Keratinocyte (primary cell): ENCODE data around the gene ADAM15. TPM values are rescaled to one million over a fixed set of nuclear protein-coding genes. Genes with fewer than 3 reads are reported as not detected.

Experiments
- DNase-seq: peaks from one replicate; pipeline ENCODE4 v3.0.0-alpha.2; 2011; ENCODE audit warnings: low read depth, missing footprints, low spot score
- FAIRE-seq: peaks from 2 replicates; lab custom pipeline; 2011; peaks lifted over from hg19 to GRCh38; lab: Jason Lieb, UNC
- H2AFZ ChIP-seq: 2 replicates; pipeline ENCODE4 v1.6.0; 2012; ENCODE audit warnings: low read length, control low read depth, inconsistent platforms; ENCODE audit not compliant: control insufficient read depth
- H3K27ac ChIP-seq: 2 replicates; pipeline ENCODE4 v1.5.1; 2011; ENCODE audit warnings: low read length; ENCODE audit not compliant: control insufficient read depth, insufficient read depth
- H3K27me3 ChIP-seq: 3 replicates; pipeline ENCODE4 v1.6.0; 2011; ENCODE audit warnings: low read length; ENCODE audit not compliant: control insufficient read depth, insufficient read depth; ENCODE audit errors: extremely low read depth
- H3K36me3 ChIP-seq, 2 experiments: 2 replicates in 1 of 2; 3 replicates in 1 of 2; pipeline ENCODE4 v1.5.1; 2011; ENCODE audit warnings: low read length in 2 of 2, mild to moderate bottlenecking in 1 of 2; ENCODE audit not compliant: control insufficient read depth in 2 of 2, insufficient read depth in 2 of 2; ENCODE audit errors: extremely low read depth in 1 of 2
- H3K4me1 ChIP-seq: 3 replicates; pipeline ENCODE4 v1.5.1; 2011; ENCODE audit warnings: low read length; ENCODE audit not compliant: control insufficient read depth, insufficient read depth; ENCODE audit errors: extremely low read depth
- H3K4me2 ChIP-seq: 3 replicates; pipeline ENCODE4 v1.6.0; 2011; ENCODE audit warnings: low read depth, low read length; ENCODE audit not compliant: control insufficient read depth, insufficient read depth; ENCODE audit errors: extremely low read depth
- H3K4me3 ChIP-seq, 3 experiments: fragments of 200-600 bp in 1 of 3; sonication (generic) in 1 of 3; 2 replicates in 2 of 3; 3 replicates in 1 of 3; pipeline ENCODE4 v1.5.1; 2011 to 2016; ENCODE audit warnings: low read length in 3 of 3, mild to moderate bottlenecking in 3 of 3, control low read depth in 2 of 3, inconsistent platforms in 1 of 3, low read depth in 1 of 3, mixed read lengths in 1 of 3, mixed run types in 1 of 3, moderate library complexity in 1 of 3; ENCODE audit not compliant: control insufficient read depth in 2 of 3, insufficient read depth in 2 of 3; ENCODE audit errors: extremely low read depth in 1 of 3
- H3K79me2 ChIP-seq: 2 replicates; pipeline ENCODE4 v1.6.0; 2012; ENCODE audit warnings: low read length; ENCODE audit not compliant: control insufficient read depth, insufficient read depth
- H3K9ac ChIP-seq: 3 replicates; pipeline ENCODE4 v1.6.0; 2011; ENCODE audit warnings: low read length; ENCODE audit not compliant: control insufficient read depth, insufficient read depth; ENCODE audit errors: extremely low read depth
- H3K9me1 ChIP-seq: 3 replicates; pipeline ENCODE4 v1.6.0; 2011; ENCODE audit warnings: low read length; ENCODE audit not compliant: control insufficient read depth, insufficient read depth; ENCODE audit errors: extremely low read depth
- H3K9me3 ChIP-seq: 2 replicates; pipeline ENCODE4 v1.5.1; 2012; ENCODE audit warnings: low read depth, low read length; ENCODE audit not compliant: control insufficient read depth
- H4K20me1 ChIP-seq: 3 replicates; pipeline ENCODE4 v1.6.0; 2011; ENCODE audit warnings: low read length; ENCODE audit not compliant: control insufficient read depth, insufficient read depth; ENCODE audit errors: extremely low read depth
- EZH2 ChIP-seq: IDR thresholded peaks from one replicate; pipeline ENCODE4 v1.6.1; 2012; ENCODE audit warnings: inconsistent platforms, mild to moderate bottlenecking, low read length, moderate library complexity
- dilution Hi-C: fragments of 300-500 bp; cut with MboI; formaldehyde crosslinking; loops from one replicate; pipeline ENCODE4 v1.7.0; 2020; ENCODE audit warnings: low sequenced_read_pairs; ENCODE audit not compliant: extremely low pct_ligation_motif_present
- polyA plus RNA-seq, 5 experiments: library from polyadenylated mRNA; depleted of rRNA in 3 of 5; stranded (reverse) in 3 of 5; stranded (forward) in 1 of 5; unstranded in 1 of 5; fragments of >200 nt; gene quantifications; 1 replicate in 1 of 5; 2 replicates in 3 of 5; 3 replicates in 1 of 5; pipeline versions ENCODE4 v1.2.1 to v1.2.3, GENCODE V29; 2011 to 2012; ENCODE audit warnings: missing spikeins in 2 of 5, low read depth in 1 of 5, low replicate concordance in 1 of 5
- TF ChIP-seq, protein P1 (sequence below), 3 experiments: IDR thresholded peaks in 1 of 3; conservative IDR thresholded peaks in 1 of 3; optimal IDR thresholded peaks in 1 of 3; 2 replicates in 2 of 3; 3 replicates in 1 of 3; pipeline versions ENCODE3 to v1.5.1; 2011; ENCODE audit warnings: low read length in 3 of 3, mild to moderate bottlenecking in 3 of 3, moderate library complexity in 2 of 3, control low read depth in 1 of 3, inconsistent platforms in 1 of 3; ENCODE audit not compliant: insufficient read depth in 2 of 3; ENCODE audit errors: extremely low read depth in 1 of 3

ADAM15 gene
- polyA plus RNA-seq, 1 donor (not counting 4 experiments of a cell fraction or from before 2014, with no cell fraction given), result 131 TPM

DNA sequence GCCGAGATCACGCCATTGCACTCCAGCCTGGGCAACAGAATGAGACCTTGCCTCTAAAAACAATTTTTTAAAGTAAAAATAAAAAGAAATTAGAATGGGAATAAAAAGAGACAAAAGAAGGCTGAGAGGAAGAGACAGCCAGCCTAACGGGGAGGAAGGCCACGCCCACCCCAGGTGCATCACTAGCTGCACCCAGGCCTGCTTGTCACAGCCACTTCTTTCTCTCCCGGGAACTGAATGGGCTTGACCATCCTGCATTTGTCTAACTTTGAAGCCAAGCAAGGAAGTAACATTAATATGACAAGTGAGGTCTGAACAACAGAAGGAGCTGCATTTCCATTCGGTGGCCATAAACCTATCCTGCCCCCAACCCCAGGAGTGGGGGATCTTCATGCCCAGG is 55.7 kb downstream of the ADAM15 start:
- TF ChIP-seq, protein P1, sequence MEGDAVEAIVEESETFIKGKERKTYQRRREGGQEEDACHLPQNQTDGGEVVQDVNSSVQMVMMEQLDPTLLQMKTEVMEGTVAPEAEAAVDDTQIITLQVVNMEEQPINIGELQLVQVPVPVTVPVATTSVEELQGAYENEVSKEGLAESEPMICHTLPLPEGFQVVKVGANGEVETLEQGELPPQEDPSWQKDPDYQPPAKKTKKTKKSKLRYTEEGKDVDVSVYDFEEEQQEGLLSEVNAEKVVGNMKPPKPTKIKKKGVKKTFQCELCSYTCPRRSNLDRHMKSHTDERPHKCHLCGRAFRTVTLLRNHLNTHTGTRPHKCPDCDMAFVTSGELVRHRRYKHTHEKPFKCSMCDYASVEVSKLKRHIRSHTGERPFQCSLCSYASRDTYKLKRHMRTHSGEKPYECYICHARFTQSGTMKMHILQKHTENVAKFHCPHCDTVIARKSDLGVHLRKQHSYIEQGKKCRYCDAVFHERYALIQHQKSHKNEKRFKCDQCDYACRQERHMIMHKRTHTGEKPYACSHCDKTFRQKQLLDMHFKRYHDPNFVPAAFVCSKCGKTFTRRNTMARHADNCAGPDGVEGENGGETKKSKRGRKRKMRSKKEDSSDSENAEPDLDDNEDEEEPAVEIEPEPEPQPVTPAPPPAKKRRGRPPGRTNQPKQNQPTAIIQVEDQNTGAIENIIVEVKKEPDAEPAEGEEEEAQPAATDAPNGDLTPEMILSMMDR (optimal IDR thresholded peaks at IDR 0.05 in 1 of 3, IDR thresholded peaks at IDR 0.05 in 1 of 3, conservative IDR thresholded peaks at IDR 0.05 in 1 of 3; ENCODE audit: extremely low read depth in 1 of 3, insufficient read depth in 2 of 3, low read length in 3 of 3), result no peak
- TF ChIP-seq EZH2, result no peak
- dilution Hi-C loops, result no loop called here
- Histone ChIP-seq H3K9ac (no peak overlapping the region), H3K4me1 (no peaks in the 10 kb centered on the region), H3K4me3 (no peak overlapping the region), H3K9me1 (no peaks in the 10 kb centered on the region), H3K27ac (no peak overlapping the region), H3K9me3 (no peaks in the 10 kb centered on the region), H2AFZ (no peak overlapping the region), H3K79me2 (no peaks in the 10 kb centered on the region), H3K27me3 (no peaks in the 10 kb centered on the region), H3K4me2 (no peak overlapping the region), H4K20me1 (no peaks in the 10 kb centered on the region), H3K36me3 (no peaks in the 10 kb centered on the region)
- DNase-seq, result no peak
- no peak for FAIRE-seq

DNA sequence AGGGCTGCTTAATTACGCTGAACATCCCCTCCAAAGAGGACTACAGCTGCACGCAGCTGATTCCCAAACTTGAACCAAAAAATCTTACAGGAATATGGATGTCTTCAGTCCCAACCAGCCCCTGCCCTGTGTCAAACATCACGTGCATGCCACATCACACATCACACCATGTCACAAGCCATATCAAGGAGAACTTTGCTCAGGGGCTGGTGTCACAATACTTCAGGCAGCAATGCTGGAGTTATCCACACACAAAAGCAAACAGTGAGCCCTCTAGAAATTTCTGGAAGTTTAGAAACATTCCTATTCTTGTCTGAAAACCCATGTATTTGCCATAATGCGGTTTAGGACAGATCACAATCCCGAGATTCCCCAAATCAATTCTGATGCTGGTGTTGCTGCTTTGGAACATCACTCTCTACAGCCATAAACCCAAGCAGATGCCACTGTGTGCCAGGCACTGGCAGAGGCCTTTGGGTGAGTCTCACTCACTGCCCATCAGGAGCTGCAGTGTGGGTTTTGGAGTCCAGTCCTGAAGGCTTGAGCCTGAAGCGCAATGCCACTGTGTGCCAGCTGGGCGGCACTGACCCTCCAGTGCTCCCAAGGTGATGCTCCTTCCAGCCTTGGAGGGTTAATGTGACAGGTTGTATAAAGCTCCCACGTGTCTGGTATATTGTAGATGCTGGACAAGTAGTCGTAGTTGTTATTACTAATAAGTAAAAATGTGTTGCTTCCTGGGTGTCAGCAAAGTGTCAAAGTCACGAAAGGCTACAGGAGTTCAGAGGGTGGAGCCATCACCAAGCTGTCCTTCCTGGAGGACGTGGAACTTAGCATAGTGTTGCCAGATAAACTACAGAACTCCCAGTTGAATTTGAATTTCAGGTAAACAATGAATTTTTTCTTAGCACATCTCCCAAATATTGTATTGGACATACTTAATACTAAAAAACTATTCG is 56.5 kb downstream of the ADAM15 start:
- no peaks in the 10 kb centered on the region for H3K36me3 ChIP-seq

More for the DNA sequence above, 56.5 kb downstream of the ADAM15 start:
- Histone ChIP-seq H3K4me1 (no peaks in the 10 kb centered on the region), H3K4me2 (no peak overlapping the region), H3K27ac (no peak overlapping the region), H3K4me3 (no peak overlapping the region), H4K20me1 (no peaks in the 10 kb centered on the region), H2AFZ (no peak overlapping the region), H3K79me2 (no peaks in the 10 kb centered on the region), H3K9me3 (no peaks in the 10 kb centered on the region), H3K9me1 (no peaks in the 10 kb centered on the region), H3K9ac (no peak overlapping the region), H3K27me3 (no peaks in the 10 kb centered on the region)
- FAIRE-seq, result no peak
- no peak for TF ChIP-seq EZH2
- TF ChIP-seq, protein P1 (optimal IDR thresholded peaks at IDR 0.05 in 1 of 3, IDR thresholded peaks at IDR 0.05 in 1 of 3, conservative IDR thresholded peaks at IDR 0.05 in 1 of 3; ENCODE audit: extremely low read depth in 1 of 3, insufficient read depth in 2 of 3, low read length in 3 of 3), result no peak
- DNase-seq, result no peak
- dilution Hi-C loops, result no loop called here
